C4-2B (cell line): ENCODE data around the gene WBP1L.

ENCODE experiments used
- H3K27ac ChIP-seq: fragments of 450-650 bp; 2 replicates; pipeline ENCODE4 v1.5.1; 2017
- CTCF ChIP-seq: fragments of 450-650 bp; conservative IDR thresholded peaks from 2 replicates; pipeline ENCODE4 v1.5.1; 2017; ENCODE audit warnings: mild to moderate bottlenecking
- ZFX ChIP-seq: fragments of 450-650 bp; IDR thresholded peaks from 2 replicates; pipeline ENCODE4 v1.6.1; 2017

WBP1L gene

GRCh38 chr10:102723989-102724388, 19.8 kb upstream of the WBP1L start:
- no peak for TF ChIP-seq ZFX
- no peak for TF ChIP-seq CTCF
- peak overlapping the region; percentile 41; the same call in 1 of the 2 replicates for H3K27ac ChIP-seq

GRCh38 chr10:102726274-102726673, 17.5 kb upstream of the WBP1L start:
- no peak overlapping the region for H3K27ac ChIP-seq
- no peak for TF ChIP-seq CTCF
- no peak for TF ChIP-seq ZFX

- TF ChIP-seq ZFX, result no peak
- no peak for TF ChIP-seq CTCF
- no peak overlapping the region for H3K27ac ChIP-seq
Observed at GRCh38 chr10:102727037-102727818, 16.5 kb upstream of the WBP1L start.

- TF ChIP-seq ZFX (no peak), CTCF (peak; percentile 96)
- no peak overlapping the region for H3K27ac ChIP-seq
Observed at GRCh38 chr10:102729029-102730026, 14.4 kb upstream of the WBP1L start.

- H3K27ac ChIP-seq, result no peak overlapping the region
Observed at GRCh38 chr10:102731222-102731800, 12.4 kb upstream of the WBP1L start.

GRCh38 chr10:102732661-102733060, 11.1 kb upstream of the WBP1L start:
- TF ChIP-seq ZFX, result no peak
- no peak for TF ChIP-seq CTCF
- no peak overlapping the region for H3K27ac ChIP-seq

More at GRCh38 chr10:102731222-102731800, 12.4 kb upstream of the WBP1L start:
- no peak for TF ChIP-seq CTCF
- TF ChIP-seq ZFX, result no peak
